Coronary artery (tissue), 2 donors: ENCODE data around the gene GAB1.
"Not testable (repeated sequence)": the region's sequence is repeated elsewhere in the genome, so short reads cannot be mapped to it uniquely, and the experiment has no call there.

Source experiments
- DNase-seq: peaks from one replicate; pipeline ENCODE4 v3.0.0-alpha.2; 2017; ENCODE audit warnings: low spot score
- H3K27ac ChIP-seq, 2 donors: fragments of 200-600 bp; sonication (generic); one replicate each; pipeline ENCODE4 v1.5.1; 2016 to 2019
- H3K4me3 ChIP-seq: fragments of 200-600 bp; sonication (generic); 2 replicates; pipeline ENCODE4 v1.5.1; 2016; ENCODE audit warnings: mild to moderate bottlenecking, moderate library complexity
- TF ChIP-seq, protein P1 (sequence below): fragments of 200-600 bp; sonication (generic); IDR thresholded peaks from one replicate; pipeline ENCODE4 v1.5.1; 2019; ENCODE audit warnings: antibody characterized with exemption

GAB1 gene

DNA sequence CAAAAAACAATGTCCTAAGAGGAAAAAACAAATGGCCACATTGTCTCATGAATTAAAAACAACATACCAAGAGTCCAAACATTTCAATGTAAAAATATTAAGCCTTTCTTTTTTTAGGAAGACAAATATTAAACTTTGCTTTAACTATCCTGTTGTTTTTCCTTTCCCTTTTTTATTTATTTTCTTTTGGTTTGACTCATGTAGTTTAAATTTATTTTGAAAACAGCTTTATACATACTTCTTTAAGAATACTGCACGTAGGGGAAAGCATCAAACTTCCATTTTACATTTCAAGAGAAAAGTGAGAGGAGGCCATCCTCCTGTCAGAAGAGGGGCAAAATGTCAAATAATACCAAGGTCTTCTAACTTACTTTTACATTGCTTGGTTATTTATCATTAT lies 8.7 kb downstream of the GAB1 start:
- H3K27ac ChIP-seq: peak overlapping the region; percentile 73 to 75
- DNase-seq: no peak
- peak overlapping the region; percentile 44 for H3K4me3 ChIP-seq

DNA sequence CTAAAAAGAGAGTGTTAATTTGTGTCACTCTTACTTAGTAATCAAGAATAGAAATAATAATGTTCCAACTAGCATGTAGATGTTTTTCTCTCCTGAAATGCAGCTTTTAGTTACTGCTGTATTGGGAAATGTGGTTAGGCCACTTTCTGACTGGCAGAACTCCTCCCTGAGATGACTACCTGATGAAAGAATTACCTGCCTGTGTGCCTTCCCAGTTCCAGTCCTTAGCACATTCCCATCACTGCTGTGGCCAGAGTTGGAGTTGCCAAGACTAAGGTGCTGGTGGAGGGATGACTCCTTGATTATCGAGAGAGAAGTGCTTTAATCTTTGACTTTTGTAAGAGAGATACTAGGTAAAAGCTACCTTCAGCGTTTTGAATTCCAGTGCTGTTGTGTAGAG lies 9.5 kb downstream of the GAB1 start:
- H3K4me3 ChIP-seq: peak overlapping the region; percentile 44
- TF ChIP-seq, protein P1, sequence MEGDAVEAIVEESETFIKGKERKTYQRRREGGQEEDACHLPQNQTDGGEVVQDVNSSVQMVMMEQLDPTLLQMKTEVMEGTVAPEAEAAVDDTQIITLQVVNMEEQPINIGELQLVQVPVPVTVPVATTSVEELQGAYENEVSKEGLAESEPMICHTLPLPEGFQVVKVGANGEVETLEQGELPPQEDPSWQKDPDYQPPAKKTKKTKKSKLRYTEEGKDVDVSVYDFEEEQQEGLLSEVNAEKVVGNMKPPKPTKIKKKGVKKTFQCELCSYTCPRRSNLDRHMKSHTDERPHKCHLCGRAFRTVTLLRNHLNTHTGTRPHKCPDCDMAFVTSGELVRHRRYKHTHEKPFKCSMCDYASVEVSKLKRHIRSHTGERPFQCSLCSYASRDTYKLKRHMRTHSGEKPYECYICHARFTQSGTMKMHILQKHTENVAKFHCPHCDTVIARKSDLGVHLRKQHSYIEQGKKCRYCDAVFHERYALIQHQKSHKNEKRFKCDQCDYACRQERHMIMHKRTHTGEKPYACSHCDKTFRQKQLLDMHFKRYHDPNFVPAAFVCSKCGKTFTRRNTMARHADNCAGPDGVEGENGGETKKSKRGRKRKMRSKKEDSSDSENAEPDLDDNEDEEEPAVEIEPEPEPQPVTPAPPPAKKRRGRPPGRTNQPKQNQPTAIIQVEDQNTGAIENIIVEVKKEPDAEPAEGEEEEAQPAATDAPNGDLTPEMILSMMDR: no peak
- H3K27ac ChIP-seq: peak overlapping the region; percentile 73 to 75
- DNase-seq: no peak

More for the DNA sequence above, 8.7 kb downstream of the GAB1 start:
- TF ChIP-seq, protein P1: no peak

DNA sequence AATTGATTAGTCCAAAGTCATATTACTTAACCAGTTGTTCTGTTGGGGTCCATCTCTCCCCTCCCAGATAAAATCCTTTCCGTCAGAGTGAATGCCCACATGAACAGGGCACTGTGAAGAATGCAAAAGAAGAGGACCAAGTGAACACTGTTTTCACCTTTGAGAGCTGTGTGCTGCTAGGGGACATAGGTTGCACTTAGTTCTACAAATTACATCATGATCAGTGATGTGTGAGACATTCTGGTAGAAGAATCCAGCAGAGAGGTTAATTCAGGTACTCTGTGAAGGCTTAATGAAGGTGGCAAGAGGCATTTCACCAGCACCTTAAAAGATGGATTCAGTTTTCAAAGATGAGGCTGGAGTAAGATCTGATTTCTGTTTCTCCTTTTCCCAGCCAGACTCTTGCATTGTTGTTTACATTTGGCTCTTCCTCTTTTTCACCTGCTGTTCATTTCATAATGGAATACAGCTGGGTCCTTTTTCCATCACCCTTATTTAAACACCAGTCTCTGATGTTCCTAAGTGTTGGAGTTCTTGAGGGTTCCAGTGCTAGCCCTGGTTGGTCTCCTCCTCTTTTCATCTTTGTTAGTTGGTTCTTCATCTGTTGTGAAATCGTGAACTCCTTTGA lies 10.9 kb downstream of the GAB1 start:
- no peak for DNase-seq
- Histone ChIP-seq H3K4me3 (peak overlapping the region; percentile 24), H3K27ac (peak overlapping the region in 1 of 2 donors; percentile 75)
- TF ChIP-seq, protein P1: no peak

DNA sequence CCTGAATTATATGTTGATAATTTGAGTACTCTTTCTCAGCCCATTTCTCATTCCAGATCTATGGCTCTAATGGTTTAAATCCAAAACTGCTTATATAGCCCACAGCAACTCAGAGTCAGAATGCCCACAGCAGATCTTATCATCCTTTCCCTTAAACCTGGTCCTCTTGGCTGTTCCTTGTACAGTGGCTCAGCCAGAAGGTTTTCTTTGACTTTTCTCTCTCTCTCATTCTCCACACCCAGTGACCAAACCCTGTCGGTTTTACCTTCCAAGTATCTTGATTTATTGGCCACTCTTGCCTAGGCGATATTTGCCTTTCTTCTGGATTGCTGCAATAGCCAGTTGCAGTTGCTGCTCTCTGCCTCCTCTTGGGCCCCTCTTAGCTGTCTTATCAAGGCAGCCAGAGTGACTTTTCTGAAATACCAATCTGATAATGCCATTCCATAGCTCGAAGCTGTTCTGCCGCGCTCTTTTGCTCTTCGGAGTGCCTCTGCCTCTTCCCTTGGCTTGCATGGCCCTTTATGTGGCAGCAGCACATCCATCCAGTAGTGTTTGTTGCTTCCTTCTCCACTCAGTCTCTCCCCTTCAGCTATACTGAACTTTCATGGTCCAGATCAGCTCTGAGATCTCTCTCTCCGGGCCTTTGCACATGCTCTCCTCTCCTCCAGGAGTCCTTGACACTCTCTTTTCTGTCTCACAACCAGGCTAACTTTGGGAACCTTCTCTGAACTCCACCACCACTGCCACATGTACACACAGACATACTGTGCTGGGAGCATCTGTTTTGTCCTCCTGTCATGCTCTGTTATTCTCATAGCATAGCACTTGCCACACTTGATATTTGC lies 11.8 kb downstream of the GAB1 start:
- no peak for DNase-seq
- Histone ChIP-seq H3K4me3 (no peak overlapping the region), H3K27ac (no peak overlapping the region)
- TF ChIP-seq, protein P1: no peak

DNA sequence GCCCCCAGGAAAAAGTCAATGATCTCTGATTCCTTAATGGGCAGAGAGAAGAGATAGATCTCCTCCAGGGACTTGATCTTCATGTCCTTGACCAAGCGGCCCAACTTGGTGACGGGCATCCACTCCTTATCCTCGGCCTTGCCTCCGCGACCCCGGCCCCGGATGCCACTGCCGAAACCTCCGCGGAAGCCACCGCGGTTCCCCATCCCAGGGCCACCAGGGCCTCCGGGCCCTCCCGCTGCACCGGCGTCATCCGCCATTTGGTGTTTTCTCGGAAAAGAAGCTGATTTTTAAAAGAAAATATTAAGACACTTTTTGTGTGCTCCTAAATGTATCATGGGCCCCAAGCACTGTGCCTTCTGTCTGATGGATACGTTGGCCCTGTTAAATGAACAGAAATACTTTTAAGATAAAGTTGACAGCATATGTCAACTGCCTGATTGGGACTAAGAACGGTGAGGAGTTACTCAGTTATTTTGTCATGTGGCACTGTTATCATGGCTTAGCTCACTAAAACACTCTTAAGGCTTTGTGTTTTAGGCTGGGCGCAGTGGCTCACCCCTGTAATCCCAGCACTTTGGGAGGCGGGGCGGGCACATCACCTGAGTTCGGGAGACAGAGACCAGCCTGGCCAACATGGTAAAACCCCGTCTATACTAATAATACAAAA lies 13.3 kb downstream of the GAB1 start:
- peak overlapping the region in 1 of 2 donors; percentile 27 for H3K27ac ChIP-seq
- H3K4me3 ChIP-seq, DNase-seq: not testable (repeated sequence)

DNA sequence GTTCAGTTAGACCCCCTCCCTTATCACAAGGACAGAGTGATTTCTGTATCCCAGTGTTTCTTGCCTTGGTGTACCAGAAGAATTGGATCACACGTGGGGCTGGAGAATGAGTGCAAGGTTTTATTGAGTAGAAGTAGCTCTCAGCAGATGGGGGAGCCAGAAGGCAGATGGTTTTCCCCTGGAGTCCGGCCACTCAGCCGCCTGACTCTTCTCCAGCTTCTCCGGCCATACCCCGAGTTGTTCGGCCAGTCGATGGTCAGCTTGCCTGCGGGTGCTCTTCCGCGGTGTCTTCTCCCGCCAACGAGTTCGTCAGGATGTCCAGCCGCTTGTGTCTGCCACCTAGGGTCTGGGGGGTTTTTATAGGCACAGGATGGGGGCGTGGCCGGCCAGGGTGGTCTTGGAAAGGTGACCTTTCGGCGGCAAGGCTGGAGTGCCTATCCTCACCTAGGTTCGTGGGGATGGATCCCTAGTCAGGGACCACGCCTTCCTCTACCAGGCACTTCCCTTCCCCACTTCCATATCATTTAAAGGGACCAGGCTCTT lies 14.5 kb downstream of the GAB1 start:
- Histone ChIP-seq H3K27ac (peak overlapping the region; percentile 53 to 60), H3K4me3 (no peak overlapping the region)
- TF ChIP-seq, protein P1: no peak
- DNase-seq: no peak

DNA sequence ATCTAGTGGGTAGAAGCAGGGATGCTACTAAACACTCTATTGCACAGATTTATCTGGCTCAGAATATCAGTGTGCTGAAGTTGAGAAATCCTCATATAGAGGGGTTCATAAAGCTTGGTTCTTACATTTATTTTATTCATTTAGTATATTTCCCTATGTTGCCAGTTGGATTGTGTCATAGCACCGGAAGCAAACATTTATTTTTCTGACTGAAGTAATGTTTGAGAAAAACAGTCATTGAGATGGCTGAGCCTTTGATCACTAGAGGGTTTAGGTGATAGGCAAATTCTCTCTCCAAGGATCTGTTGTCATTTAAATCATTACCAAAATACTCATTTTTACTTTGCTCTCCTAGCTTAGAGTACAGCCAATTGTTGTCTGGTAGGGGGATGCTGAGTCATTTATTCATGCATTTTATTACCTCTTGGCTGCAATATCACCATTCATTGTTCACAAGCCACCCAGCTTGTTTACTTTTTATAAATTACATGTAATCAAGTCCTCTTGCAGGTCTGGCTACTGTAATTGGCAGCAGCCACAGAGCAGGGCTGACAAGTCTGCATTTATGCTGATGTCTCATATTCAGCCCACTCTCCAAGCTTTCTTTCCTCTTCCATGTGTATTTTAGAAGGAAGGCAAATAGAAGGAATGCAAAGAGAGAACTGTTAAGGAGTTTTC lies 15.2 kb downstream of the GAB1 start:
- Histone ChIP-seq H3K4me3 (no peak overlapping the region), H3K27ac (peak overlapping the region; percentile 53 to 60)
- no peak for DNase-seq
- TF ChIP-seq, protein P1: no peak
